Neural progenitor cell (in vitro differentiated cells): ENCODE results near the gene FBXO39. TPM values are rescaled to one million over a fixed set of nuclear protein-coding genes. Genes with fewer than 3 reads are reported as not detected.
"Not testable (repeated sequence)": the region's sequence is repeated elsewhere in the genome, so short reads cannot be mapped to it uniquely, and the experiment has no call there.

Source experiments
- DNase-seq: peaks from one replicate; pipeline ENCODE4 v3.0.0-alpha.2; 2016; ENCODE audit warnings: low spot score
- H2AFZ ChIP-seq: fragments of 200-600 bp; sonication (generic); replicated peaks from 2 replicates; pipeline ENCODE4 v1.6.1; 2016; ENCODE audit warnings: antibody characterized with exemption
- H3F3A ChIP-seq: fragments of 200-600 bp; sonication (generic); 2 replicates; pipeline ENCODE4 v1.6.1; 2016; ENCODE audit warnings: antibody characterized with exemption, low read depth
- H3K27ac ChIP-seq: fragments of 200-600 bp; sonication (generic); 2 replicates; pipeline ENCODE4 v1.5.1; 2016; ENCODE audit warnings: mild to moderate bottlenecking
- H3K27me3 ChIP-seq: fragments of 200-600 bp; sonication (generic); 2 replicates; pipeline ENCODE4 v1.6.1; 2016; ENCODE audit warnings: mild to moderate bottlenecking, moderate library complexity
- H3K36me3 ChIP-seq: fragments of 200-600 bp; sonication (generic); 2 replicates; pipeline ENCODE4 v1.5.1; 2016
- H3K4me1 ChIP-seq: fragments of 200-600 bp; sonication (generic); 2 replicates; pipeline ENCODE4 v1.6.1; 2016; ENCODE audit warnings: mixed run types
- H3K4me2 ChIP-seq: fragments of 200-600 bp; sonication (generic); 2 replicates; pipeline ENCODE4 v1.6.1; 2016
- H3K4me3 ChIP-seq: fragments of 200-600 bp; sonication (generic); 2 replicates; pipeline ENCODE4 v1.5.1; 2016
- H3K79me2 ChIP-seq: fragments of 200-600 bp; sonication (generic); 2 replicates; pipeline ENCODE4 v1.6.1; 2016; ENCODE audit warnings: low read depth
- H3K9ac ChIP-seq: fragments of 200-600 bp; sonication (generic); 2 replicates; pipeline ENCODE4 v1.6.1; 2016
- H3K9me3 ChIP-seq: fragments of 200-600 bp; sonication (generic); 2 replicates; pipeline ENCODE4 v1.5.1; 2016; ENCODE audit warnings: low read depth
- H4K20me1 ChIP-seq: fragments of 200-600 bp; sonication (generic); 2 replicates; pipeline ENCODE4 v1.6.1; 2016; ENCODE audit warnings: low read depth
- H3K27ac Mint-ChIP-seq: 3 replicates; pipeline ENCODE4 v1.8.0; 2021; ENCODE audit warnings: mixed read lengths
- H3K27me3 Mint-ChIP-seq: 2 replicates; pipeline ENCODE4 v1.8.0; 2022; ENCODE audit warnings: low read depth, mild to moderate bottlenecking, inconsistent platforms, moderate library complexity, mixed read lengths; ENCODE audit not compliant: insufficient read depth
- H3K36me3 Mint-ChIP-seq: 3 replicates; pipeline ENCODE4 v1.8.0; 2021; ENCODE audit warnings: mixed read lengths
- H3K4me1 Mint-ChIP-seq: 3 replicates; pipeline ENCODE4 v1.8.0; 2021; ENCODE audit warnings: mixed read lengths
- H3K4me3 Mint-ChIP-seq: 3 replicates; pipeline ENCODE4 v1.8.0; 2021; ENCODE audit warnings: mild to moderate bottlenecking, moderate library complexity, mixed read lengths
- H3K9me3 Mint-ChIP-seq: 3 replicates; pipeline ENCODE4 v1.8.0; 2020; ENCODE audit warnings: mixed read lengths
- EZH2 ChIP-seq: fragments of 200-600 bp; sonication (generic); IDR thresholded peaks from 2 replicates; pipeline ENCODE4 v1.6.1; 2017; ENCODE audit warnings: antibody characterized with exemption, mild to moderate bottlenecking, moderate library complexity
- EZH2phosphoT487 ChIP-seq: fragments of 200-600 bp; sonication (generic); IDR thresholded peaks from 2 replicates; pipeline ENCODE4 v1.6.1; 2017; ENCODE audit warnings: antibody characterized with exemption
- total RNA-seq: library from RNA; depleted of rRNA; stranded (reverse); fragments of >200 nt; gene quantifications from 2 replicates; pipeline ENCODE4 v1.2.3, GENCODE V29; 2015; ENCODE audit warnings: low replicate concordance
- TF ChIP-seq, protein P1 (sequence below): fragments of 200-600 bp; sonication (generic); IDR thresholded peaks from 2 replicates; pipeline ENCODE4 v1.5.1; 2017; ENCODE audit warnings: antibody characterized with exemption, mild to moderate bottlenecking

Gene FBXO39
- total RNA-seq, 1 donor from 2014 or later, result not detected

DNA sequence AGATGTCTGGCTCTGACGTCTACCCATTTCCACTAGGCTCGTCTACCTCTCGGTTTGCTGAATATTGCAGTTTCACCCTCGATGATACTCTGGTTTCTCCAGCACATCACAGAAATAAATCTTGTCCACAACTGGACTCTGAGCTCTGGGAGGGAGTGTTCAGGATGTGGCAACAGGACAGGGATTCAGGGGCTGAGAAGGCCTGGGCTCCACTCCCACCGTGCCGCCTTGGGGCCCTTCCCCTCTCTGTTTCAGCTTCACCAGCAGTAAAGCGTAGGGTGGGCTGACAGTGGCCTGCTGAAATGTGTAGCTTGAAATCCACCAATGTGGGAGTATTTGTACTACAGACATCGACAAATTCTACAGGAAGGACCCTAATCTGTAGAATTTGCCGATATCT is 35.5 kb downstream of the FBXO39 start:
- Histone ChIP-seq H3K9me3 (no peaks in the 10 kb centered on the region), H4K20me1 (no peaks in the 10 kb centered on the region), H3K27me3 (peaks cover 6% of the 10 kb centered on the region), H2AFZ (no peak overlapping the region), H3K79me2 (no peaks in the 10 kb centered on the region), H3K4me2 (no peak overlapping the region), H3F3A (no peaks in the 10 kb centered on the region), H3K27ac (no peak overlapping the region), H3K4me1 (no peaks in the 10 kb centered on the region), H3K36me3 (no peaks in the 10 kb centered on the region), H3K4me3 (no peak overlapping the region), H3K9ac (no peak overlapping the region)
- peaks cover 4% of the 10 kb centered on the region for H3K9me3 Mint-ChIP-seq
- TF ChIP-seq EZH2, result no peak
- TF ChIP-seq, protein P1, sequence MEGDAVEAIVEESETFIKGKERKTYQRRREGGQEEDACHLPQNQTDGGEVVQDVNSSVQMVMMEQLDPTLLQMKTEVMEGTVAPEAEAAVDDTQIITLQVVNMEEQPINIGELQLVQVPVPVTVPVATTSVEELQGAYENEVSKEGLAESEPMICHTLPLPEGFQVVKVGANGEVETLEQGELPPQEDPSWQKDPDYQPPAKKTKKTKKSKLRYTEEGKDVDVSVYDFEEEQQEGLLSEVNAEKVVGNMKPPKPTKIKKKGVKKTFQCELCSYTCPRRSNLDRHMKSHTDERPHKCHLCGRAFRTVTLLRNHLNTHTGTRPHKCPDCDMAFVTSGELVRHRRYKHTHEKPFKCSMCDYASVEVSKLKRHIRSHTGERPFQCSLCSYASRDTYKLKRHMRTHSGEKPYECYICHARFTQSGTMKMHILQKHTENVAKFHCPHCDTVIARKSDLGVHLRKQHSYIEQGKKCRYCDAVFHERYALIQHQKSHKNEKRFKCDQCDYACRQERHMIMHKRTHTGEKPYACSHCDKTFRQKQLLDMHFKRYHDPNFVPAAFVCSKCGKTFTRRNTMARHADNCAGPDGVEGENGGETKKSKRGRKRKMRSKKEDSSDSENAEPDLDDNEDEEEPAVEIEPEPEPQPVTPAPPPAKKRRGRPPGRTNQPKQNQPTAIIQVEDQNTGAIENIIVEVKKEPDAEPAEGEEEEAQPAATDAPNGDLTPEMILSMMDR, result no peak
- no peak for TF ChIP-seq EZH2phosphoT487
- H3K27ac Mint-ChIP-seq, result no peak overlapping the region
- DNase-seq, result no peak
- no peak overlapping the region for H3K4me3 Mint-ChIP-seq
- no peaks in the 10 kb centered on the region for H3K4me1 Mint-ChIP-seq
- H3K27me3 Mint-ChIP-seq, result peaks cover 2% of the 10 kb centered on the region
- no peaks in the 10 kb centered on the region for H3K36me3 Mint-ChIP-seq

DNA sequence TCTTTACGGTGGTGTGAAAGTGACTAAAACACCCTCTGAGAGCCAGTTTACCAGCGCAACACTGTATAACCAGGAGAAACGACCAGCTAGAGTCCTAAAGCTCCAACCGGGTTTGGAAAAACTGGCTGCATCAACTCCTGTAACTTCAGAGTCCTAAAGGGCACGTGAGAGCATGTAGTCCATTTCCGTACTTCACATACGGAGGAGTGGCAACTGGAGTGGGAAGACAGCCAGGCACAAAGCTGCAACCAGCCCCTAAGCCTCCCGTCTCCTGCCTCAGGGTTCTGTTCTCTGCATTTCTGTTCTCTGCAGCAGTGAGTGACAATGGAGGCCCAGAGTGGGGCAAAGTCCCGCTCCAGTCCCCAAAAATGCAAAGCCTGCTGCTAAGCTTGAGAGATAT is 36.3 kb downstream of the FBXO39 start:
- peaks cover 4% of the 10 kb centered on the region for H3K9me3 Mint-ChIP-seq
- TF ChIP-seq EZH2phosphoT487 (no peak), EZH2 (no peak)
- TF ChIP-seq, protein P1, result no peak
- no peak overlapping the region for H3K4me3 Mint-ChIP-seq
- Histone ChIP-seq H3K9me3 (no peaks in the 10 kb centered on the region), H3K4me2 (no peak overlapping the region), H3K36me3 (no peaks in the 10 kb centered on the region), H3F3A (no peaks in the 10 kb centered on the region), H4K20me1 (no peaks in the 10 kb centered on the region), H2AFZ (no peak overlapping the region), H3K27ac (no peak overlapping the region), H3K4me1 (no peaks in the 10 kb centered on the region), H3K4me3 (no peak overlapping the region), H3K27me3 (peaks cover 6% of the 10 kb centered on the region), H3K79me2 (no peaks in the 10 kb centered on the region), H3K9ac (no peak overlapping the region)
- H3K36me3 Mint-ChIP-seq, result no peaks in the 10 kb centered on the region
- H3K4me1 Mint-ChIP-seq, result no peaks in the 10 kb centered on the region
- H3K27ac Mint-ChIP-seq, result no peak overlapping the region
- DNase-seq, result no peak
- peaks cover 2% of the 10 kb centered on the region for H3K27me3 Mint-ChIP-seq

DNA sequence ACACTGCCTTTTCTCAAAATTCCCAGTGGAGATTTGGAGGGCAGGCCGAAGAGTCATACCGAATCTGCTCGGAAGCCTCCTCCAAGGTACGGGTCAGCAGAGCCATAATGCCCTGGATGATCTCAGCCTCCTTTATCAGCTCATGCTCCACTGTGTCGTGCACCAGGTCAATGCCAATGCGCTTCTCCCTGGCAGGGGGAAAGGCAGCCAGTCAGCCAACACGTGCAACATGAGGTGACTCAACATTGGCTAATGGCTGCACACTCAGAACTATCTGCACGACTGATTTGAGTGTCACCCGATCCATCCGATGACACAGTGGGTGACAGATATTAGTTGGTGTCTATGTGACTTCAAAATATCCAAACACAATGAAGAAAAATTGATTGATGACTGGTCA is 39.8 kb downstream of the FBXO39 start:
- H3K4me2 ChIP-seq, result no peak overlapping the region
- H3K27me3 Mint-ChIP-seq, result peaks cover 2% of the 10 kb centered on the region
- TF ChIP-seq EZH2phosphoT487 (no peak), EZH2 (no peak)
- TF ChIP-seq, protein P1, result no peak
- H3K9me3 Mint-ChIP-seq, result peaks cover 3% of the 10 kb centered on the region
- H3K36me3 Mint-ChIP-seq, result no peaks in the 10 kb centered on the region
- no peaks in the 10 kb centered on the region for H3K9me3 ChIP-seq
- H3K27ac Mint-ChIP-seq, result no peak overlapping the region
- H3K9ac ChIP-seq, result no peak overlapping the region
- no peak overlapping the region for H3K4me3 Mint-ChIP-seq
- no peaks in the 10 kb centered on the region for H3K36me3 ChIP-seq
- no peaks in the 10 kb centered on the region for H3F3A ChIP-seq
- no peak overlapping the region for H3K4me3 ChIP-seq
- H4K20me1 ChIP-seq, result no peaks in the 10 kb centered on the region
- H3K79me2 ChIP-seq, result no peaks in the 10 kb centered on the region
- no peaks in the 10 kb centered on the region for H3K4me1 Mint-ChIP-seq
- H3K27ac ChIP-seq, result no peak overlapping the region
- H2AFZ ChIP-seq, result no peak overlapping the region
- H3K27me3 ChIP-seq, result peaks cover 12% of the 10 kb centered on the region
- DNase-seq, result no peak
- H3K4me1 ChIP-seq, result no peaks in the 10 kb centered on the region

DNA sequence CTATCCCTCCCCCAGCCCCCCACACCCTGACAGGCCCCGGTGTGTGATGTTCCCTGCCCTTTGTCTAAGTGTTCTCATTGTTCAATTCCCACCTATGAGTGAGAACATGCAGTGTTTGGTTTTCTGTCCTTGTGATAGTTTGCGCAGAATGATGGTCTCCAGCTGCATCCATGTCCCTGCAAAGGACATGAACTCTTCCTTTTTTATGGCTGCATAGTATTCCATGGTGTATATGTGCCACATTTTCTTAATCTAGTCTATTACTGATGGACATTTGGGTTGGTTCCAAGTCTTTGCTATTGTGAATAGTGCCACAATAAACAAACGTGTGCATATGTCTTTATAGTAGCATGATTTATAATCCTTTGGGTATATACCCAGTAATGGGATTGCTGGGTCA is 40.4 kb downstream of the FBXO39 start:
- H3K4me3 Mint-ChIP-seq, H3K27ac ChIP-seq, H3F3A ChIP-seq, H3K9me3 ChIP-seq, H2AFZ ChIP-seq, H3K9ac ChIP-seq, H3K36me3 Mint-ChIP-seq, H3K4me2 ChIP-seq, H3K79me2 ChIP-seq, DNase-seq, H3K4me1 ChIP-seq, H3K36me3 ChIP-seq, H3K4me1 Mint-ChIP-seq, H3K27ac Mint-ChIP-seq, H4K20me1 ChIP-seq, H3K9me3 Mint-ChIP-seq, H3K4me3 ChIP-seq, H3K27me3 Mint-ChIP-seq: not testable (repeated sequence)
- H3K27me3 ChIP-seq, result peaks cover 12% of the 10 kb centered on the region
